HUES64 (cell line): Measurements from ENCODE around the gene ABCD1.
"Not testable (repeated sequence)": the region's sequence is repeated elsewhere in the genome, so short reads cannot be mapped to it uniquely, and the experiment has no call there.

Experiments
- H3K27ac ChIP-seq: 2 replicates; pipeline ENCODE4 v1.7.0; 2013; ENCODE audit warnings: low read depth, low read length, inconsistent platforms
- H3K27me3 ChIP-seq: 2 replicates; pipeline ENCODE4 v1.6.1; 2013; ENCODE audit warnings: mild to moderate bottlenecking, low read length; ENCODE audit not compliant: insufficient read depth
- H3K36me3 ChIP-seq: 2 replicates; pipeline ENCODE4 v1.6.1; 2013; ENCODE audit warnings: mild to moderate bottlenecking, low read length; ENCODE audit not compliant: insufficient read depth
- H3K4me1 ChIP-seq: 2 replicates; pipeline ENCODE4 v1.6.1; 2013; ENCODE audit warnings: mild to moderate bottlenecking, low read length, moderate library complexity; ENCODE audit not compliant: insufficient read depth
- H3K4me3 ChIP-seq: 2 replicates; pipeline ENCODE4 v1.5.1; 2013; ENCODE audit warnings: mild to moderate bottlenecking, low read length, moderate library complexity
- H3K9ac ChIP-seq: 2 replicates; pipeline ENCODE4 v1.6.1; 2013; ENCODE audit warnings: mild to moderate bottlenecking, low read depth, low read length
- H3K9me3 ChIP-seq: 2 replicates; pipeline ENCODE4 v1.6.1; 2013; ENCODE audit warnings: low read depth, low read length; ENCODE audit not compliant: insufficient read depth
- WGBS: fragments of 150-250, 120-280 bp; methylation state at CpG from one replicate; pipeline ENCODE4 v1.1.7; 2013; ENCODE audit warnings: missing lambda C conversion rate; 5-methylcytosine and 5-hydroxymethylcytosine counted together

Gene ABCD1

GRCh38 chrX:153749017-153749416 is 24.4 kb downstream of the ABCD1 start:
- H3K4me3 ChIP-seq, H3K9me3 ChIP-seq, H3K27me3 ChIP-seq, H3K4me1 ChIP-seq, H3K9ac ChIP-seq, H3K27ac ChIP-seq, H3K36me3 ChIP-seq: not testable (repeated sequence)
- WGBS, result 88% methylated on average over 7 of the region's 7 CpGs

GRCh38 chrX:153750127-153750774 is 25.6 kb downstream of the ABCD1 start:
- no peaks in the 10 kb centered on the region for H3K27me3 ChIP-seq
- H3K36me3 ChIP-seq, result no peaks in the 10 kb centered on the region
- no peaks in the 10 kb centered on the region for H3K4me1 ChIP-seq
- no peak overlapping the region for H3K4me3 ChIP-seq
- no peak overlapping the region for H3K9ac ChIP-seq
- WGBS, result 84% methylated on average over 11 of the region's 12 CpGs
- no peak overlapping the region for H3K27ac ChIP-seq
- H3K9me3 ChIP-seq, result no peaks in the 10 kb centered on the region

GRCh38 chrX:153755136-153755535 is 30.5 kb downstream of the ABCD1 start:
- Histone ChIP-seq H3K4me3 (no peak overlapping the region), H3K9ac (no peak overlapping the region), H3K36me3 (no peaks in the 10 kb centered on the region), H3K27me3 (no peaks in the 10 kb centered on the region), H3K4me1 (no peaks in the 10 kb centered on the region), H3K27ac (no peak overlapping the region), H3K9me3 (no peaks in the 10 kb centered on the region)
- WGBS, result 83% methylated on average over 1 of the region's 1 CpG

- Histone ChIP-seq H3K36me3 (no peaks in the 10 kb centered on the region), H3K27me3 (no peaks in the 10 kb centered on the region), H3K9ac (no peak overlapping the region), H3K4me3 (no peak overlapping the region), H3K4me1 (peaks cover 4% of the 10 kb centered on the region; the same call in 1 of the 2 replicates), H3K9me3 (no peaks in the 10 kb centered on the region), H3K27ac (no peak overlapping the region)
- WGBS, result 84% methylated on average over 15 of the region's 15 CpGs
Observed at GRCh38 chrX:153761863-153762262, 37.2 kb downstream of the ABCD1 start.

- Histone ChIP-seq H3K9me3 (no peaks in the 10 kb centered on the region), H3K4me3 (no peak overlapping the region), H3K4me1 (peaks cover 4% of the 10 kb centered on the region; the same call in 1 of the 2 replicates), H3K27me3 (no peaks in the 10 kb centered on the region), H3K27ac (no peak overlapping the region), H3K9ac (no peak overlapping the region), H3K36me3 (no peaks in the 10 kb centered on the region)
- WGBS, result 92% methylated on average over 12 of the region's 14 CpGs
Observed at GRCh38 chrX:153762626-153763173, 38.0 kb downstream of the ABCD1 start.

GRCh38 chrX:153763298-153763932 is 38.8 kb downstream of the ABCD1 start:
- Histone ChIP-seq H3K36me3 (no peaks in the 10 kb centered on the region), H3K27me3 (no peaks in the 10 kb centered on the region), H3K27ac (no peak overlapping the region), H3K9ac (no peak overlapping the region), H3K4me1 (peaks cover 4% of the 10 kb centered on the region; the same call in 1 of the 2 replicates), H3K9me3 (no peaks in the 10 kb centered on the region), H3K4me3 (no peak overlapping the region)
- 92% methylated on average over 18 of the region's 18 CpGs for WGBS

GRCh38 chrX:153763989-153764755 is 39.5 kb downstream of the ABCD1 start, which contains the start of gene PLXNB3:
PLXNB3 (plus strand) TSS chrX:153764249; CDS start chrX:153765536, 1,287 bp downstream.
- Histone ChIP-seq H3K36me3 (no peaks in the 10 kb centered on the region), H3K27ac (no peak within 1 kb of the TSS), H3K9me3 (no peaks in the 10 kb centered on the region), H3K9ac (no peak within 1 kb of the TSS), H3K4me3 (no peak within 1 kb of the TSS; the same call in 1 of the 2 replicates), H3K27me3 (no peaks in the 10 kb centered on the region), H3K4me1 (peaks cover 4% of the 10 kb centered on the region; the same call in 1 of the 2 replicates)
- 36% methylated on average over 22 of the region's 26 CpGs for WGBS

GRCh38 chrX:153764786-153765137 is 40.1 kb downstream of the ABCD1 start:
- Histone ChIP-seq H3K36me3 (no peaks in the 10 kb centered on the region), H3K9me3 (no peaks in the 10 kb centered on the region), H3K27me3 (no peaks in the 10 kb centered on the region), H3K9ac (no peak overlapping the region), H3K27ac (no peak overlapping the region), H3K4me3 (no peak overlapping the region), H3K4me1 (peaks cover 4% of the 10 kb centered on the region; the same call in 1 of the 2 replicates)
- 97% methylated on average over 5 of the region's 7 CpGs for WGBS

- Histone ChIP-seq H3K4me3 (no peak overlapping the region), H3K27ac (no peak overlapping the region), H3K4me1 (peaks cover 4% of the 10 kb centered on the region; the same call in 1 of the 2 replicates), H3K9me3 (no peaks in the 10 kb centered on the region), H3K36me3 (no peaks in the 10 kb centered on the region), H3K27me3 (no peaks in the 10 kb centered on the region), H3K9ac (no peak overlapping the region)
- 85% methylated on average over 27 of the region's 27 CpGs for WGBS
Observed at GRCh38 chrX:153765138-153766079, 40.8 kb downstream of the ABCD1 start.

GRCh38 chrX:153766098-153766817 is 41.6 kb downstream of the ABCD1 start:
- Histone ChIP-seq H3K9ac (no peak overlapping the region), H3K27ac (no peak overlapping the region), H3K4me3 (no peak overlapping the region), H3K4me1 (peaks cover 4% of the 10 kb centered on the region; the same call in 1 of the 2 replicates), H3K36me3 (no peaks in the 10 kb centered on the region), H3K27me3 (no peaks in the 10 kb centered on the region), H3K9me3 (no peaks in the 10 kb centered on the region)
- WGBS, result 27% methylated on average over 19 of the region's 21 CpGs
